Measurements from ENCODE around the gene L3MBTL1. TPM values are rescaled to one million over a fixed set of nuclear protein-coding genes. Genes with fewer than 3 reads are reported as not detected.

L3MBTL1 gene
- total RNA-seq, 1 experiment from 2014 or later = 21.6 TPM

DNA sequence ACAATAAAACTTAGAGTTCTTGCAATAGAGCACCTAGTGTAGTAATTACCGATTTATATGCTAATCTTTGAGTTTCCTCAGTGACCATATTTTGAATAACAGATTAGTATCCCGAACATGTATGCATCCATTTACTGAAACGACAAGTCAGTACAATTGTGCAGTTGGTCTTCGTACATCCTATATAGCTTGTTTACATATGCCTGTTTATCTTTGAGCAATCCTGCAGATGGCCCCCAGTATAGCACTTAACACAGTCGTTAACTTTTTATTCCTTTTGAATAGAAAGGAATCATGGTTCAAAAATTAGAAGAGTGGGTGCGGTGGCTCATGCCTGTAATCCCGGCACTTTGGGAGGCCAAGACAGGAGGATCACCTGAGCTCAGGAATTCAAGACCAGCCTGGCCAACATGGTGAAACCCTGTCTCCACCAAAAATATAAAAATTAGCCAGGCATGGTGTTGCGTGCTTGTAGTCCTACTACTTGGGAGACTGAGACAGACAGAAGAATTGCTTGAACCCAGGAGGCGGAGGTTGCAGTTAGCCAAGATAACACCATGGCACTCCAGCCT is 43.2 kb upstream of the L3MBTL1 start:
- intact Hi-C loops (cut with micrococcal nuclease) = no loop called here
- CTCF ChIA-PET = no interaction called here
- RAD21 ChIA-PET (ENCODE audit: low non-redundant PET in 1 of 2, low total read pairs in 2 of 2, uncharacterized antibody in 2 of 2, unreplicated experiment in 2 of 2) = interaction anchor here in 1 of 2 experiments (0.6 kb wide), 1 partner anchor 13 kb away, joined by 4 read pairs; no protein-coding TSS in a partner anchor
- peaks cover 65% of the 10 kb centered on the region for H3K79me2 ChIP-seq (ENCODE audit: insufficient read depth, low read length)
- H4K20me1 ChIP-seq (ENCODE audit: insufficient read depth) = peaks cover 39% of the 10 kb centered on the region
- BruUV-seq (replicated peaks) = no TSS peak
- H3K9me2 ChIP-seq (ENCODE audit: insufficient read depth) = no peaks in the 10 kb centered on the region
- no peak overlapping the region for H3K9ac ChIP-seq (ENCODE audit: low read length)
- no peaks in the 10 kb centered on the region for H3K9me3 ChIP-seq (ENCODE audit: control insufficient read depth in 1 of 2, insufficient read depth in 1 of 2, low read depth in 1 of 2, low read length in 2 of 2)
- peaks cover 0 to under 1% of the 10 kb centered on the region in 2 experiments; a peak in 3 of 4 replicates for H3K4me1 ChIP-seq (ENCODE audit: control insufficient read depth in 1 of 2, insufficient read depth in 2 of 2, low read length in 2 of 2)
- H3K27ac ChIP-seq (ENCODE audit: low read depth, low read length) = no peak overlapping the region
- no peak overlapping the region for H3K4me3 ChIP-seq (replicated peaks in 1 of 2; ENCODE audit: low read depth in 1 of 2, low read length in 2 of 2)
- peaks cover 57 to 59% of the 10 kb centered on the region in 2 experiments for H3K36me3 ChIP-seq (ENCODE audit: control insufficient read depth in 1 of 2, insufficient read depth in 2 of 2, low read length in 2 of 2)
- POLR2A ChIA-PET = no interaction called here
- no peak for ATAC-seq
- H3K4me2 ChIP-seq (ENCODE audit: low read length) = no peak overlapping the region
- no peaks in the 10 kb centered on the region for H3K27me3 ChIP-seq (ENCODE audit: insufficient read depth, low read length)
- no peak for TF ChIP-seq CEBPB (IDR thresholded peaks at IDR 0.05; ENCODE audit: low read depth)
- H2AFZ ChIP-seq (ENCODE audit: low read depth, low read length, poor library complexity, severe bottlenecking) = no peak overlapping the region
- no peak for DNase-seq (ENCODE audit: low read depth, low spot score)

DNA sequence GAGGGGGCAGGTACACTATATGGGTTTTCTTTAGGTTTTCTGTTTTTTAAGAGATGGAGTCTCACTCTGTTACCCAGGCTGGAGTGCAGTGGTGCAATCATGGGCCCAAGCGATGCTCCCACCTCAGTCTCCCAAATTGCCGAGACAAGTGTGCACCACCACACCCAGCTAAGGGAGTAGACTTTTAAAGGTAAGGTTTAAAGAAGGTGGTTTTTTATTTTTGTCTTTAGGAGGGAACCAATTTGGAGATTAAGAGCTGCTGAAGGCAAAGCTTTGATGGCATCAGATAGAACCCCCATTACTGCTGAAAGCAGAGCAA is 41.9 kb upstream of the L3MBTL1 start:
- peaks cover 0 to 4% of the 10 kb centered on the region in 2 experiments; a peak in 1 of 4 replicates for H3K4me1 ChIP-seq (ENCODE audit: control insufficient read depth in 1 of 2, insufficient read depth in 2 of 2, low read length in 2 of 2)
- CTCF ChIA-PET = interaction anchor here (1.1 kb wide), 1 partner anchor 17 kb away, joined by 3 read pairs; no protein-coding TSS in a partner anchor
- H3K4me3 ChIP-seq (replicated peaks in 1 of 2; ENCODE audit: low read depth in 1 of 2, low read length in 2 of 2) = no peak overlapping the region
- ATAC-seq (0 out of 2 replicates have a peak, but pooled peaks have one; percentile 13), DNase-seq (ENCODE audit: low read depth, low spot score) (no peak)
- peaks cover 27% of the 10 kb centered on the region for H4K20me1 ChIP-seq (ENCODE audit: insufficient read depth)
- no peaks in the 10 kb centered on the region for H3K9me2 ChIP-seq (ENCODE audit: insufficient read depth)
- TF ChIP-seq EGR1 (IDR thresholded peaks at IDR 0.05; ENCODE audit: low read depth) (no peak), TCF7L2 (IDR thresholded peaks at IDR 0.05; ENCODE audit: borderline replicate concordance, extremely low read depth, insufficient read depth, insufficient read length) (no peak), SIN3A (IDR thresholded peaks at IDR 0.05; ENCODE audit: low read depth) (no peak), POLR2A (IDR thresholded peaks at IDR 0.05; ENCODE audit: borderline replicate concordance, extremely low read depth, insufficient read depth, insufficient read length) (no peak), JUND (IDR thresholded peaks at IDR 0.05) (no peak), CEBPB (IDR thresholded peaks at IDR 0.05; ENCODE audit: low read depth) (no peak), CBX3 (IDR thresholded peaks at IDR 0.05; ENCODE audit: low read depth) (no peak), YY1 (IDR thresholded peaks at IDR 0.05; ENCODE audit: extremely low read depth, insufficient replicate concordance, low read depth, low read length) (no peak), ELF1 (IDR thresholded peaks at IDR 0.05; ENCODE audit: borderline replicate concordance, low read depth) (no peak)
- TF ChIP-seq, protein P1, sequence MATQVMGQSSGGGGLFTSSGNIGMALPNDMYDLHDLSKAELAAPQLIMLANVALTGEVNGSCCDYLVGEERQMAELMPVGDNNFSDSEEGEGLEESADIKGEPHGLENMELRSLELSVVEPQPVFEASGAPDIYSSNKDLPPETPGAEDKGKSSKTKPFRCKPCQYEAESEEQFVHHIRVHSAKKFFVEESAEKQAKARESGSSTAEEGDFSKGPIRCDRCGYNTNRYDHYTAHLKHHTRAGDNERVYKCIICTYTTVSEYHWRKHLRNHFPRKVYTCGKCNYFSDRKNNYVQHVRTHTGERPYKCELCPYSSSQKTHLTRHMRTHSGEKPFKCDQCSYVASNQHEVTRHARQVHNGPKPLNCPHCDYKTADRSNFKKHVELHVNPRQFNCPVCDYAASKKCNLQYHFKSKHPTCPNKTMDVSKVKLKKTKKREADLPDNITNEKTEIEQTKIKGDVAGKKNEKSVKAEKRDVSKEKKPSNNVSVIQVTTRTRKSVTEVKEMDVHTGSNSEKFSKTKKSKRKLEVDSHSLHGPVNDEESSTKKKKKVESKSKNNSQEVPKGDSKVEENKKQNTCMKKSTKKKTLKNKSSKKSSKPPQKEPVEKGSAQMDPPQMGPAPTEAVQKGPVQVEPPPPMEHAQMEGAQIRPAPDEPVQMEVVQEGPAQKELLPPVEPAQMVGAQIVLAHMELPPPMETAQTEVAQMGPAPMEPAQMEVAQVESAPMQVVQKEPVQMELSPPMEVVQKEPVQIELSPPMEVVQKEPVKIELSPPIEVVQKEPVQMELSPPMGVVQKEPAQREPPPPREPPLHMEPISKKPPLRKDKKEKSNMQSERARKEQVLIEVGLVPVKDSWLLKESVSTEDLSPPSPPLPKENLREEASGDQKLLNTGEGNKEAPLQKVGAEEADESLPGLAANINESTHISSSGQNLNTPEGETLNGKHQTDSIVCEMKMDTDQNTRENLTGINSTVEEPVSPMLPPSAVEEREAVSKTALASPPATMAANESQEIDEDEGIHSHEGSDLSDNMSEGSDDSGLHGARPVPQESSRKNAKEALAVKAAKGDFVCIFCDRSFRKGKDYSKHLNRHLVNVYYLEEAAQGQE (IDR thresholded peaks at IDR 0.05; ENCODE audit: low read depth) = no peak
- TF ChIP-seq, protein P2, sequence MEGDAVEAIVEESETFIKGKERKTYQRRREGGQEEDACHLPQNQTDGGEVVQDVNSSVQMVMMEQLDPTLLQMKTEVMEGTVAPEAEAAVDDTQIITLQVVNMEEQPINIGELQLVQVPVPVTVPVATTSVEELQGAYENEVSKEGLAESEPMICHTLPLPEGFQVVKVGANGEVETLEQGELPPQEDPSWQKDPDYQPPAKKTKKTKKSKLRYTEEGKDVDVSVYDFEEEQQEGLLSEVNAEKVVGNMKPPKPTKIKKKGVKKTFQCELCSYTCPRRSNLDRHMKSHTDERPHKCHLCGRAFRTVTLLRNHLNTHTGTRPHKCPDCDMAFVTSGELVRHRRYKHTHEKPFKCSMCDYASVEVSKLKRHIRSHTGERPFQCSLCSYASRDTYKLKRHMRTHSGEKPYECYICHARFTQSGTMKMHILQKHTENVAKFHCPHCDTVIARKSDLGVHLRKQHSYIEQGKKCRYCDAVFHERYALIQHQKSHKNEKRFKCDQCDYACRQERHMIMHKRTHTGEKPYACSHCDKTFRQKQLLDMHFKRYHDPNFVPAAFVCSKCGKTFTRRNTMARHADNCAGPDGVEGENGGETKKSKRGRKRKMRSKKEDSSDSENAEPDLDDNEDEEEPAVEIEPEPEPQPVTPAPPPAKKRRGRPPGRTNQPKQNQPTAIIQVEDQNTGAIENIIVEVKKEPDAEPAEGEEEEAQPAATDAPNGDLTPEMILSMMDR (IDR thresholded peaks at IDR 0.05 in 2 of 3, conservative IDR thresholded peaks at IDR 0.05 in 1 of 3; ENCODE audit: borderline replicate concordance in 1 of 3, insufficient read depth in 1 of 3, low read depth in 2 of 3, low read length in 2 of 3) = no peak
- H3K27me3 ChIP-seq (ENCODE audit: insufficient read depth, low read length) = no peaks in the 10 kb centered on the region
- H3K9ac ChIP-seq (ENCODE audit: low read length) = no peak overlapping the region
- intact Hi-C loops (cut with micrococcal nuclease) = no loop called here
- RAD21 ChIA-PET (ENCODE audit: low non-redundant PET in 1 of 2, low total read pairs in 2 of 2, uncharacterized antibody in 2 of 2, unreplicated experiment in 2 of 2) = no interaction called here
- no peaks in the 10 kb centered on the region for H3K9me3 ChIP-seq (ENCODE audit: control insufficient read depth in 1 of 2, insufficient read depth in 1 of 2, low read depth in 1 of 2, low read length in 2 of 2)
- no TSS peak for BruUV-seq (replicated peaks)
- H3K27ac ChIP-seq (ENCODE audit: low read depth, low read length) = no peak overlapping the region
- POLR2A ChIA-PET = interaction anchor here (2.0 kb wide), 1 partner anchor 8 kb away, joined by 12 read pairs; the partner anchor contains the start of gene SRSF6
- H3K79me2 ChIP-seq (ENCODE audit: insufficient read depth, low read length) = peaks cover 52% of the 10 kb centered on the region
- H3K4me2 ChIP-seq (ENCODE audit: low read length) = no peak overlapping the region
- peaks cover 44 to 46% of the 10 kb centered on the region in 2 experiments for H3K36me3 ChIP-seq (ENCODE audit: control insufficient read depth in 1 of 2, insufficient read depth in 2 of 2, low read length in 2 of 2)
- H2AFZ ChIP-seq (ENCODE audit: low read depth, low read length, poor library complexity, severe bottlenecking) = no peak overlapping the region

All from HCT116 (cell line).